ENCODE measurements around the gene LMO7.
"Not testable (repeated sequence)": the region's sequence is repeated elsewhere in the genome, so short reads cannot be mapped to it uniquely, and the experiment has no call there.

The LMO7 gene

DNA sequence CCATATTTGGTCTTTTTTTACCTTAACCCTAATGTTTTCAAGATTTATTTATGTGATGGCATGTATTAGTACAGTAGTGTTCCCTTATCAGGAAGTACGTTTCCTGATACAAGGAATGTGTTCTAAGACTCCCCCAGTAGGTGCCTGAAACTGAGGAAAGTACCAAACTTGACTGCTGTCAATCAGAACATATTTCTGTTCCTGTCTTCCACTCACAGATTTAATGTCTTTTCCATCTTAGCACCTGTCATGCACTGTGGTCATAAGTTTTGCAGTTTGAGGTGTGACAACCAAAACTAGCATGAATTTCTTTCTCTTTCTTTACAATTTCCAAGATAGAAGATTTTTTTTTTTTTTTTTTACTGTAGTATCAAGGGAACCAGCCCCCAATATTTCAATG is 62.9 kb downstream of the LMO7 start:
- no peak for DNase-seq (ENCODE audit: low spot score)

DNA sequence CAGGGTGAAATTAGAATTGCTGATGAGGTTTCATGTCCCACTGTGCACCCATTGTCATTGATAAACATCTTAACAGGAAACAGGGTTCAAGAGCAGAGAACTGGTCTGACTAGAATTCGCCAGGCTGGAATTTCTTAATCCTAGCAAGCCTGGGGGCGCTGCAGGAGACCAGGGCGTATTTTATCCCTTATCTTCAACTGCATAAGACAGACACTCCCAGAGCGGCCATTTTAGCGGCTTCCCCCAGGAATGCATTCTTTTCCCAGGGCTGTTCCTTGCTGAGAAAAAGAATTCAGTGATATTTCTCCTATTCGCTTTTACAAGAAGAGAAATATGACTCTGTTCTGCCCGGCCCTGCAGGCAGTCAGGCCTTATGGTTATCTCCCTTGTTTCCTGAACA is 63.6 kb downstream of the LMO7 start:
- not testable (repeated sequence) for DNase-seq (ENCODE audit: low spot score)

DNA sequence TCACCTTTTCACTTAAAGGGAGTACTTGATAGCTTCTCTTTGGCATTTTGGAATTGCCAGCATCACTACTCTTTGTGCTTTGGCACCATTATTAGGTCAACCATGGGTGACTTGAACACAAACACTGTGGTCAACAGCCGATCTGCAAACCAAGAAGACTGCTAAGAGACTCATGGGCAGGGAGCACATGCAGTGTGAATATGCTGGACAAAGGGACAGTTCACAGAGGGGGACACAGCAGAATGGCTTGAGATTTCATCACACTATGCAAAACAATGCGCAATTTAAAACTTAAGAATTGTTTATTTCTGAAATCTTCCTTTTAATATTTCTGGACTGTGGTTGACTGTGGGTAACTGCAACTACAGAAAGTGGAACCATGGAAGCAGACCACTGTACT is 64.4 kb downstream of the LMO7 start:
- DNase-seq (ENCODE audit: low spot score) = no peak

DNA sequence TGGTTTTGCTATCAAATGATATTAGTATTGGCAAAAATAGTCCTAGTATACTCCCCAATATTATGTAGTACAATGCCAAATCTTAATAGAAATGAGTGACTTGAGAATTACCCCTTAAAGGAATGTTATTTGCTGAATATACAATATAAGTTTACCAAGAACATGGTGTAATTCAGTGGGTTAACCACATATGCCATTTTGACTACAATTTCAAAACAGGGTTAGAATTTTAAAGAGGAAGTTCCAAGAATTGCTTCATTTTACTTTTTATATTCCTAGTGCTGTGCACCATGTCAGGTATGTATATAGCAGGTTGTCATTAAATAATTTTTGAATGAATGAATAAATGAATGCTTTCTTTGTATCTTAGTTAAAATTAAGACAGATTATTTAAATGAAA is 66.3 kb downstream of the LMO7 start:
- DNase-seq (ENCODE audit: low spot score) = no peak

DNA sequence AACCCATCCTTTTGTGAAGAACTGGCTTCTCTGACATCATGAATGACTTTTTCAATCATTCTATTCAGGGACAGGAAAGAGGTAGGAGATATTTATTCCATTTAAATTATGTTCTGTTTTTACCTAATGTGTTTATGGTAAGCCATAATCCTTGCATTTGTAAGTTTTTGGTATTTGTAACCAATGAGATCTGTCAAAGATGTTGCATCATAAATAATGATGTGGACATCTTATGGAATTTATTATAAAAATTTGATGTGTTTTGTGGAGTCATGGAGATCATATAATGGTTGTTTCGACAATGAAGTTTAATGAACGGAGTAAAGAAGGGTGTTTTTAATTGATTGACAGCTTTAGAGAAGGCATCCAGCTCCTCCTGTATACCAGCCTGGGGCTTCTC is 67.6 kb downstream of the LMO7 start:
- no peak for DNase-seq (ENCODE audit: low spot score)

DNA sequence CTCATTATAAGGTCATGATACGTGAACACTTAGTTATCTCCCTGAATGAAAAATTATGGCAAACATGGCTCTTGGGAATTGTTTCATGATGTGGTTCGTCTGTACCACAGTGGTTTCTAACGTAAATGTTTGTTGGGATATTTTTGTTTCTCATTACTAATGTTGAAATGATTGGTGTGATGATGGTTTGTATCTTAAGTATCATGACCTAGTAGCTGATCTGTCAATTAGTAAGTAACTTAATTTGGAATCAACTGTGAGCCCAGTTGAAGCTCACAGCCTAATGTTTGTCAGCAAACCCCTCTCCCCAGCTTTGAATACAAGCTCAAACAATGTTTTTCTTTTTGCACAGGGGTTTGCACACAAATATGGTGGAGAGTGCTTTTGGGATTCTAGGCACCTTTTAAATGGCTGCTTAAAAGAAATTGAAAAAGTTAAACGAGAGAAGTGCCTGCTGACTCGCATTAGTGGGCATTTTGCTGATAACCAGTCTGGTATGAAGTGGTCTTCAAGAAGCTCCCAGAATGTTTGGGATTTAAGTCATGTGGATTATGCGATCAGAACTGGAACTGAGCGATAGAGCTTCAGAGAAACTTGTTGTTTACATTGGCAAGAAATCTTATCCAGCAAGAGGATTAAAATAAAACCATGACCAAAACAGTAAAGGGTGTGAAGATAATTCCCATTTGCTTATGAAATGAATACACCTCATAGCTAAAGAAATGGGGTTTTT is 68.2 kb downstream of the LMO7 start:
- DNase-seq (ENCODE audit: low spot score) = no peak

DNA sequence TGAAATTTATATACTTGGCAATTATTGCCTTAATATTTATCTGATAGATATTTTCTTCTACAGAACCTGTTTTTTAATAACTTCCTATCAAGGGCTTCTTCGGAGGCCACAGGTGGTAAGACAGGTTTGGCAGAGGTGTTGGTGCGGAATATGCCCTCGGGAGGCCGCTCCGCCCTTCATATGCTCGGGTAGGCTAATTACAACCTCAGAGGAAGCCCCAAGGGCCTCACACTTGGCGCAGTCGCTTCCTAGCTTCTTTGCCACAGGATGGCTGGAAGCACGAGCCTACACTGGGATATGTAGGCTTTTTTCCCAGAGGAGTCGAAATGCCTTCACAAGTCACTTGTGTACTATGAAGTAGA is 68.8 kb downstream of the LMO7 start:
- no peak for DNase-seq (ENCODE audit: low spot score)

DNA sequence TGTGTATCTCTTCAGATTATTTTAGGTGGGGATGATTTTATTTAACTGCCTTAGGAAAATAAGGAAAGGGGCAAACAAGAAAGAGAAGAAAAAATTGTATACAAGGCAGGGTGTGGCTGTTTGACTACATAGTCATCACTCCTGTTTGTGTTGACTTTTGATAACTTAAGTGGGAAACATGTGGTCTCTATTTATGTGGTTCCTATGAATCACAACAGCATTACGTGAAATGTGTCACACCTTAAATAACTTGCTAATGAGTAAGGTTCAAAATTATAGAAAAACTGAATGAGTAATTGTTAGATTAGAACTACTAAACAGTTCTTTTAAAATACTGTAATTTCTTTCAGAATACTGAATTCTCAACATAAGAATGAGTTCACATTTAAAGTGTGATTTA is 69.3 kb downstream of the LMO7 start:
- DNase-seq (ENCODE audit: low spot score) = no peak

DNA sequence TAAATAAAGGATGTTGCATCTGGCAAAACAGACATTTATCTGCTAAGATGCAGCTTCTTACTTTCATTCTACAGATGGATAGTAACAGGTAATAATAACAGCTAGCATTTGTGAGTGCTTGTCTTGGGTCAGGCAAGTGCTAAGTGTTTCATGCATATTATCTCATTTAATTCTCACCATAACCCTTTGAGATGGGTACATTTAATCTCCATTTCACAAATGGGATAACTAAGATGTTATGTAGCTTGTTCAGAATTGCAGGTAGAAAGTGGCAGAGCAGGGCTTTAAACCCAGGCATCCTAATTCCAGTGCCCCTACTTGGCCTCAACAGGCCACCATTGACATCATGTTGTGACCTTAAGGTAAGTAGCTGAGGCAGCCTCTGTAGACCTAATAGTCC is 69.8 kb downstream of the LMO7 start:
- DNase-seq (ENCODE audit: low spot score) = no peak

DNA sequence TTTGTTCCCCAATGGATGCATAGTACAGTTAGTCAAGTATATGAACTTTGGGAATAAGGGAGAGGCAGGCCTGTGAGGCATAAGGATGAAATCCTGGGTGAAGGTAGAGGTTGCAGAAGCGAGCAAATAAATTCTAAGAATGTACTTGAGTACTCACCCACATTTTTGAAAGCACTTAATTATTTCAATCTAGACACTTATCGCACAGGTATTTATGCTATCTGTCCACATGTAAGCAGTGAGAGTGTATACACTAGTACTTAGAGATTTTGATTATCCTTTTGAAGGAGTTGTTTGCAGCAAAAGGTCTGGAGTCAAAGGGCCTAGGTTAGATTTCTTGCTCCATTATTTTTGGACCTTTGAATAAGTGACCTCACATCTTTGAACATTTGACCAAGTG is 77.7 kb downstream of the LMO7 start:
- no peak for DNase-seq (ENCODE audit: low spot score)

DNA sequence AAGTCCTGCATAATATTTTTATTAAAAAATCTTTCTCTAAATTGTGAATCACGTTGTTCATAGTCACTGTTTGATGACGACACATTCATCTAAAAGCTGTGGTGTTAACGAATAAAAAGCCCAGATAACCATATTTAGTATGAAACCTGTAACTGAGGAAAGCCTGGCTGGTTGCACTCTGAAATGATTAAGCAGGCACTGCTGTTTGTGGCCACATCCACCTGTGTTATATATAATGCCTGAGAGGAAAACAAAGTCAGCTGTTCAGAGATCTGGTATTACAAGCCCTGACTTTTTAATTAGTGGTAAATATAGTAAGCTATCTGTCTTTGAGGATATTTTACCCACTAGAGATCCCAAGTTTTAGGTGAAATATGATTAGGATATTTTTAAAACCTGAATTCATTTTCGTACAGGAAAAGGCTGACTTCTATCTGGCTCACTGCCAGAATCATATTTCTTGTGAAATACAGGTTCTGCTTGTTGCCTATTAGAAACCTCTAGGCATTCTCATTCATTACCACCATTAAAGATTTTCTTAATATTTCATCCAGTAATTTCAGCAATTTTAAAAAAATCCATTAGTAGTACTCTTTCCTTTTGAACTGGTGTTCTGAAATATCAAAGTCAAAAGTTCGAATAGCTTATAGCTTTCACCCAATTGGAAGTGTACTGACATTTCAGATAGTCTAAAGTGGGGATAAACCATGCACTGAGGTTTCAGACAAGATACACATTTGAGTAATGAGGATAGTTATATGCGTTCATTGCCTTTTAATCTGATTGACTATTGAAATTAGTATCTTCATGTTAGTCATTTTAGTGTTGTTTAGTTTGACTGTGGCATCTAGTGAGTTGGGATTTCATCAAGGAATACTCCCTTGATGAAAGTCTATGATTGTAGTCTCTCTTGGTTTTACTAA is 79.7 kb downstream of the LMO7 start:
- no peak for DNase-seq (ENCODE audit: low spot score)

DNA sequence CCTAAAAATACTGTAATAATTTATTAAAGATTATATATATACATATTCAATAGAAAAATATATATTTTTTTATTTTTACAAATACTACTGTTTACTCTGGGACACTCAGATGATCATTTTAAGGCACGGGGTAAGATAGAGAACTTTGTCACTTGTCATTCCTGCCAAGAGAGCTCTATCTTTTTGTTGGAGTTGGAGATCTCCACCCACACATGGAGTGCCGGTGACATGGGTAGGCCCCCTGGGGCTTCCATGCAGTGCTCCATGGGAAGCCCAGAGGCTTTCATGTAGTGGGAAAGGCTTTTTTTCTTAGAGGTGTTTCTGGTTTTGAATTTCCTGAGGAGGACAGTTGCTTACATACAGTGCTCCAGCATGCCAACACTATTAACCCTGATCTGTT is 81.4 kb downstream of the LMO7 start:
- no peak for DNase-seq (ENCODE audit: low spot score)

DNA sequence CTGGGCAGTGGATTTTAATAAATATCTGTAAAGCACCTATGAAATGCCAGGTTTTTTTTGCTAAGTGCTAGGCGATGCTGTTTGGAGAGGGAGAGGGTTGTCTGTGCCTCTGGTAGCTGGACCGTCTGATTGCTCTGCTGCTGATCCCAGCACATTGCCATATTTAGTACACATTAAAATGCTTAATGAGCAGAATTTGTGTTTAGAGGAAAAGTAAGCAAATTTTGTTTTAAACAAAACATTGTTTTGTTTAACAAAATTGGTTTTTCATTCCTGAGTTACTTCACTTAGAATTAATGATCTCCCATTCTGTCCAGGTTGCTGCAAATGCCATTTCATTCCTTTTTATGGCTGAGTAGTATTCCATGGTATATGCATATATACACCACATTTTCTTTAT is 85.2 kb downstream of the LMO7 start:
- DNase-seq (ENCODE audit: low spot score) = no peak

DNA sequence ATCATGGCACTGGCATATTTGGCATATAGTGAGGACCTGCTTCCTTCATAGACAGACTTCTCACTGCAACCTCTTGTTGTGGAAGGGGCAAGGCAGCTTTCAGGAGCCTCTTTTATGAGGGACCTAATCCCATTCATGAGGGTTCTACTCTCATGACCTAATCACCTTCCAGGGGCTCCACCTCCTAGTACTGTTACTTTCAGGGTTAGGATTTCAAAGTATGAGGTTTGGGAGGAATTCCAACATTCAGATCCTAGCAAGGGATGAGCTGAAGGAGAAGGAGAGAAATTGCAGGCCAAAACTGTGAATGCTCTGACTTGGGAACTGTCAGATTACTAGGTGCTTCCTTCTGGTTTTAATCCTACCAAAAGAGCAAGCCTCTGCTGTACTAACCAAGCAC is 87.8 kb downstream of the LMO7 start:
- DNase-seq (ENCODE audit: low spot score) = no peak

DNA sequence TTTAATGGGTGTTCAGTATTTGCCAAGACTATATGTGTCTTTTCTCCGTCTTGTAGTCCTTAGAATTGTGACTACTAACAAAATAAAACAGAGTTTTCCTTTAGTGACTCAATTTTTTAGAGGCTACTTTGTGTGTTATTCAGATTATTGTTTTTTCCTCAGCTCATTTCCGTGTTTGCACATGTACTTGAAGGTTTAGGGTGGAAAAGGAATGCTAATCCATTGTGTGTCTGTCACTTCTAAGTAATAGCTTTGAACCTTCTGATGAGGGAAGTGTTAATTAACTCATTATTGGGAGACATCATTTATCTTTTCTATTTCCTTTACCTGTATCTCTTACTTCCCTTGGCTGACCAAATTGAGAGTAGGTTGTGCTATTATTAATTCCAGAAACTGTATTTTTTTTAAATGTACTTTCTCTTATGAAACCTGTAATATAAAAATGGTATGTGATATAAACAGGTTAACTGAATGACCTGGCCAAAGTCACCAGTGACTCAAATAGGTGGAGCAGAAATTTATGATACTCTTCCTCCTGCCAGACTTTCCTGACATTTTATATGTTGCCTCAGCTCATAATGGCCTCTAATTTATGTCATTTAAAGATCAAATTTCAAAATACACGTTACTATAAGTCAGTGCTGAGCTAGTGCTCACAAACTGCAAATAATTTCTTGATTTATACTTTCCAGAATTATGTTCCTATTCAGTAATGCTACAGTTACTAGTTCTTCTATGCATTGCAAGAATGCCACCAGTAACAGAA is 88.8 kb downstream of the LMO7 start:
- no peak for DNase-seq (ENCODE audit: low spot score)

DNA sequence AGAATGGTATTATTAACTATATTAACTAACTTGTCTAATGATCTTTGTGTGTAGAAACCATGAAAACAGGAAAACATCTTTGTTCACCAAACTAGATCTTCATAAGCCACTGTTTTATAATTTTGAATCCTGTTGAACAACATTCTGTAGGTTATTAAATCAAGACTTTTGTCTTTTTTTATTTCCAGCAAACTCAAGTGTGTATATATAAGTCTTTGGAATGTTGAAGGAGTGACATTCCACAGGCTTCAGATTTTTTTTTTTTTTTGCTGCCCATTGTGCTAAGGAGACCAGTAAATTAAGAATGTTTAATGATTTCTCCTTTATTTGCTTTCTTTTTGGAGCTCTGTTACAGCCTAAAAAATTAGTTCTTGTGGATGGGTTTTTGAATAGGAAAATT is 89.6 kb downstream of the LMO7 start:
- DNase-seq (ENCODE audit: low spot score) = no peak

DNA sequence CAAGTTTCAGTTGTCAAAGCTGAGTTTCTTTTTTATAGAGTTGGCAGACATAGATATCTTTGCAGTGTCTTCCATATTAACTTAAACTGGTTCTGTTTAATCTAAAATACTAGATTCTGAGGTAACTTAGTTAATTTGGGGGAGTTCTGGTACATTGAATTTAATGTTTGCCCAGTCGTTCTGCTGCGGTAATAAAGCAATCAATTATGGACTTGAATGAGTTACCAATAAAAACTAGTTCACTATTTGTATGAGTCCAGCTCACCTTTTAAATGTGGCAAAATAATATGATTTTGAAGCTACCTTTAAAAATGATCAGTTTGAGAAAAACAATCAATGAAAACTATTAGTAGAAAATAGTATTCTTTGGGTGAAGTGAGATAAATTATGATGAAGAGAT is 90.2 kb downstream of the LMO7 start:
- no peak for DNase-seq (ENCODE audit: low spot score)

DNA sequence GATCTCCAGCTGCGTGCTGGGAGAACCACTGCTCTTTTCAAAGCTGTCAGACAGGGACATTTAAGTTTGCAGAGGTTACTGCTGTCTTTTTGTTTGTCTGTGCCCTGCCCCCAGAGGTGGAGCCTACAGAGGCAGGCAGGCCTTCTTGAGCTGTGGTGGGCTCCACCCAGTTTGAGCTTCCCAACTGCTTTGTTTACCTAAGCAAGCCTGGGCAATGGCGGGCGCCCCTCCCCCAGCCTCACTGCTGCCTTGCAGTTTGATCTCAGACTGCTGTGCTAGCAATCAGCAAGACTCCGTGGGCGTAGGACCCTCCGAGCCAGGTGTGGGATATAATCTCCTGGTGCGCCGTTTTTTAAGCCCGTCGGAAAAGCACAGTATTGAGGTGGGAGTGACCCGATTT is 97.0 kb downstream of the LMO7 start:
- not testable (repeated sequence) for DNase-seq (ENCODE audit: low spot score)

DNA sequence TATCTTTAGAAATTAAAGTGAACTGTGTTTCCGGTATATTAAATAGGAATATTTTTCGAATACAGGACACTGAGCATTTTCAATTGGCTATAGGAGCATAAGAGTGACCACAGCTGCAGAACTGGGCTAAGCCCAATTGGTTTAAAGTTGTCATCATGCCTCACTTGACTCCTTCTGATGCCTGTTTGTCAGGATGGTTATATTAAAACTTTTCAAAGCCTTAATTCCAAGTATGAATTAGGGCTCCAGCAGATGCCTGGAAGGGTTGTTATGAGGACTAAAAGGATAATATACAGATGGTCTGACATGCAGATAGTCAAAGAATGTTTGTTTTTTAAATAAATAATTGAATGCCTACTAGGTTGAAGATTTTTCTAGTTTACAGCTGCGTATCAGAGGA is 100.0 kb downstream of the LMO7 start:
- DNase-seq (ENCODE audit: low spot score) = no peak

DNA sequence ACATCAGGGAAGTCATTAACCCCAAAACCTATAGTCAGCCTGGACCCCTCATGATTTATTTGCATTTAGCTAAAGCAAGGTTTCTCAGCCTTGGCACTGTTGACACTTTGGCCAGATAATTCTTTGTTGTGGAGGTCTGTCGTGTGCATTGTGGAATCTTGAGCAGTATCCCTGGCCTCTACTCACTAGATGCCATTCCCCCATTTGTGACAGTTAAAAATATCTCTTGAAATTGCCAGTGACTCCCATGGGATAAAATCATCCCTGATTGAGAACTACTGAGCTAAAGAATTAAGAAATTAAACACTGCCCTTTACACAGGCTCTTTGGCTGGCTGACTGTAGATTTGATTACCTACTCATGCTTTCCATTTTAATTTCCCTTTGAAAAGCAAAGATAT is 102.7 kb downstream of the LMO7 start:
- DNase-seq (ENCODE audit: low spot score) = no peak

DNA sequence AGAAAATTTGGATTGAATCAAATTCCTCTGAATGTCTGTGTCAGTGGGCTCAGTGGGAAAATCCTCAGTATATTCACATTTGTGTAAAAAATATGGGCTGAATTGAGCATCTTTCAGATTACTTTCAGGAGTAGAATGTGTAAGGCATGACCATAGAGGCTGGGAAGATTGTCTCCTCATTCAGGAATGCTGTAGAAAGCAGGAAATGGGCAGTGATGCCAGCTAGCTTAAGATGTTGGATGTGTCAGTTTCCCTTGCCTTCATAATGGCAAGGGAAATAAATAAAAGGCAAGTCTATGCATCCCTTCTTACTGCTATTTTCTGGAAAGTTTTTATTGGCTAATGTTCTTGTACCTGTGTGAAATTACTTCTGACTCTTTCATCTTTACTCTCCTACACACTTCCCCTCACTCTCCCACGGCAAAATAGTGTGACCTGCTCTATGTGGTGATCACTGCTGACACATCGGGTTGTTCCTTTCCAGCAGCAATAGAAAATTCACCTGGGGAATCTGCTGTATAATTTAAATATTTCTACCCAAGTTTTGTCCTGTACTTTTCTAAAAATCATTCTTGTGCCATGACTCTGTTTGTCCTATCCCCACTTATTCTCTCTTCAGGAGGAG is 103.2 kb downstream of the LMO7 start:
- no peak for DNase-seq (ENCODE audit: low spot score)

DNA sequence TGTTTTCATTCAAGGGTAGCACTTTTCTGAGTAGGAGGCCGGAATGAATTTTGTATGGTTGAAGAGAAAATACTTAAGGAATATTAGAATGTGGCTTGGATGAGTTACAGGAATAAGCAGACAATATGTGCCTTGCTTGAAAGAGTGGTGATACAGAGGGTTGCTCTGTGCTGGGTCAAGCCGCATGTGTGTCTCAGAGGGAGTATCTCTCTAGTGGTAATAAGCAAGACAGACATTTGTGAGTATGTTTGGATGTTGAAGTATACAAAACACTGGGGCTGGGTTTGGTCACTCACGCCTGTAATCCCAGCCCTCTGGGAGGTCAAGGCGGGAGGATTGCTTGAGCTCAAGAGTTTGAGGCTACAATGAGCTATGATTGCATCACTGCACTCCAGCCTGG is 103.9 kb downstream of the LMO7 start:
- DNase-seq (ENCODE audit: low spot score) = no peak
